Bone marrow (tissue), 2 donors: ENCODE measurements around the gene GTSE1.

ENCODE experiments used
- DNase-seq, 2 donors: peaks; one replicate each; lab custom pipeline; 2025; lab: John Stamatoyannopoulos, UW

GTSE1 gene

DNA sequence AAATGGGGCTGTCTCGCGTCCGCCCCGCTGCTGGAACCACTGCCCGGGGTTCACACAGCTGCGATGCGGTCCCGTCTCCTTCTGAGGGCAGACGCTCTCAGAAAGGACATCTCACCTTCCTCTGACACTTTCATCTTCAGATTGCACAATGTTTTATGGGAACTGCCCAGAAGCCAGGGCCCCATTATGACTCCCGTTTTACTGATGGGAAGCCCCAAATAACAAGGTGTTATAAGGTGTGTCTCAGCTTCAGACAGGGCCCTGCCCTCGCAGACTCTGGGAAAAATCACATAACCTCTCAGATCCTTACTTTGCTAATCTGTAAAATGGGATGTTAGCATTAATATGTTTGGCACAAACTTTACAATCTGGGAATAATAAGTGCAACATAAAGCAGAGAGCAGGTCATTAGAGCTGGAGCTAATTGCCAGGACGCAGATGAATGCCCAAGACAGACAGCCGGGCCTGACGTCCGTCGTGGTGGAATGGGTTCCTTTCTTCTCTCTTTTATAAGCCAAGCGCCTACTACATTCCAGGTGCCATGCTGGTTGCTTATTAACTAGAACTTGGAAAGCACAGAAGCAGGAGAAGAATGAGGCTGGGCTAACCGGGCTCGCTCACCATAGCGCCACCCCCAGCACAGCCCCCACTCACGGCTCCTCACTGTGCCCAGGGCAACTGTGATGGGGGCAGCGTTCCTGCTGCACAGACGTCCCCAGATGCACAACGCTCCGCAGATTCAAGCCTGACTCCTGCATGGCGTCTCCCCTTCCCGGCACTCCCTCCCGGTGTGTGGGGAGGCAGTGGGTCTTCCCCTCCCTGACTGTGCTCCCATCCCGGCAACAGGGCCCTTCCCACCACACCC, 82.6 kb downstream of the GTSE1 start:
- DNase-seq, result no peak

DNA sequence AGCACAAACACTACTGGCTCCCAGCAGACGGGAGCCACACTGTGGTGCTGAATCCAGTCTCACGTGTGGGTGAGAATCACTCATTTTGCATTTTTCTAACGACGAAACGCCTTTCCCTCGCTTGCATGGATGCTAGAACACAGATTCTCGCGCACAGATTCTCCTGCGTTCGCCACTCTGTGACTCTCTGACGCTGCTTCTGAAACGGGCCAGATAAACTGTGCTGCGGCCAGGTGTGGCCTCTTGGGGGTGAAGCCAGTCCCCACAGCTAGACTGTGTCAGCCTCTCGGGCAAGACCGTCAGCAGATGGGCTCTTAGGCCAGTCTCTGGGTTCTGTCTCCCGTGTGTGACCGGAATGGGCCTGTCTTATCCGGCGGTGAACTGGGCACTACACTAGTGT, 83.4 kb downstream of the GTSE1 start:
- DNase-seq, result no peak
